Liver (tissue), 3 donors: ENCODE measurements around the gene MINDY1.

Experiments
- CTCF ChIP-seq: fragments of 150-350 bp; IDR thresholded peaks from 2 replicates; pipeline ENCODE4 v1.5.1; 2017; ENCODE audit warnings: improper control_type of control experiment, low read depth, low read length; ENCODE audit not compliant: missing input control
- EGR1 ChIP-seq, 2 donors: IDR thresholded peaks; 2 replicates each; pipeline ENCODE4 v1.6.1; 2016 to 2018; ENCODE audit warnings: antibody characterized with exemption in 2 of 2, low read depth in 2 of 2
- FOXA1 ChIP-seq: IDR thresholded peaks from 2 replicates; pipeline ENCODE4 v1.6.1; 2016; ENCODE audit warnings: antibody characterized with exemption
- JUND ChIP-seq, 2 donors: IDR thresholded peaks; 2 replicates each; pipeline ENCODE4 v1.6.1; 2016; ENCODE audit warnings: antibody characterized with exemption in 2 of 2
- NR2F2 ChIP-seq: IDR thresholded peaks from 2 replicates; pipeline ENCODE4 v1.6.1; 2016; ENCODE audit warnings: antibody characterized with exemption
- RAD21 ChIP-seq, 2 donors: IDR thresholded peaks; 2 replicates each; pipeline ENCODE4 v1.6.1; 2016; ENCODE audit warnings: antibody characterized with exemption in 2 of 2, mild to moderate bottlenecking in 2 of 2
- RXRA ChIP-seq, 2 donors: IDR thresholded peaks; 2 replicates each; pipeline ENCODE4 v1.6.1; 2017 to 2018; ENCODE audit warnings: antibody characterized with exemption in 2 of 2, mild to moderate bottlenecking in 1 of 2
- YY1 ChIP-seq: IDR thresholded peaks from 2 replicates; pipeline ENCODE4 v1.6.1; 2016; ENCODE audit warnings: antibody characterized with exemption, mild to moderate bottlenecking
- ZBTB33 ChIP-seq: IDR thresholded peaks from 2 replicates; pipeline ENCODE4 v1.6.1; 2016; ENCODE audit warnings: antibody characterized with exemption
- donor health status: healthy.
- donor health status: healthy.

- no peak for TF ChIP-seq ZBTB33
- TF ChIP-seq RAD21 (IDR thresholded peaks at IDR 0.05): no peak
- TF ChIP-seq CTCF: no peak
- no peak for TF ChIP-seq RXRA (IDR thresholded peaks at IDR 0.05)
- no peak for TF ChIP-seq JUND (IDR thresholded peaks at IDR 0.05)
- TF ChIP-seq YY1: no peak
- TF ChIP-seq FOXA1: no peak
- no peak for TF ChIP-seq EGR1 (IDR thresholded peaks at IDR 0.05; ENCODE audit: low read depth in 2 of 2)
- no peak for TF ChIP-seq NR2F2
Measured at GRCh38 chr1:151051356-151052009, 44.8 kb upstream of the MINDY1 start.
